HG03460 (cell line): ENCODE data around the gene RRP36.

Experiments
- ATAC-seq: cut with Tn5 transposase; IDR thresholded peaks from one replicate; pipeline ENCODE4 v1.9.1; 2021; ENCODE audit not compliant: unreplicated experiment

RRP36 gene

GRCh38 chr6:43060755-43061633 is 39.6 kb downstream of the RRP36 start:
- ATAC-seq, result no peak

GRCh38 chr6:43061861-43062260 is 40.4 kb downstream of the RRP36 start:
- ATAC-seq, result no peak

- ATAC-seq, result no peak
Measured at GRCh38 chr6:43062818-43063217, 41.4 kb downstream of the RRP36 start.

GRCh38 chr6:43070028-43070632 is 48.7 kb downstream of the RRP36 start:
- ATAC-seq, result no peak

- ATAC-seq, result no peak
Measured at GRCh38 chr6:43074847-43075669, 53.6 kb downstream of the RRP36 start.

- ATAC-seq, result no peak
Measured at GRCh38 chr6:43075670-43076463, 54.4 kb downstream of the RRP36 start, which contains the start of gene PTK7. Gene PTK7 (plus strand): TSS chr6:43076314. CDS start chr6:43076489, 175 bp downstream.

- ATAC-seq, result no peak
Measured at GRCh38 chr6:43076464-43077332, 55.3 kb downstream of the RRP36 start.

GRCh38 chr6:43077333-43077809 is 55.9 kb downstream of the RRP36 start:
- ATAC-seq, result no peak

GRCh38 chr6:43077981-43078511 is 56.6 kb downstream of the RRP36 start:
- no peak for ATAC-seq

- no peak for ATAC-seq
Measured at GRCh38 chr6:43078691-43079090, 57.3 kb downstream of the RRP36 start.
